Esophagus muscularis mucosa (tissue), 4 donors: Measurements from ENCODE around the gene ASAP2. TPM values are rescaled to one million over a fixed set of nuclear protein-coding genes. Genes with fewer than 3 reads are reported as not detected.

ENCODE experiments used
- DNase-seq: peaks from one replicate; pipeline ENCODE4 v3.0.0-alpha.2; 2017; ENCODE audit errors: extremely low spot score
- H3K27ac ChIP-seq, 4 donors: fragments of 200-600 bp; sonication (generic); replicated peaks in 1 of 4; 1 replicate in 3 of 4; 2 replicates in 1 of 4; pipeline ENCODE4 v1.5.1; 2016 to 2019; ENCODE audit warnings: mild to moderate bottlenecking in 1 of 4
- H3K27me3 ChIP-seq, 4 donors: fragments of 200-600 bp; sonication (generic); one replicate each; pipeline versions ENCODE4 v1.5.1 to v1.6.0; 2016 to 2019
- H3K36me3 ChIP-seq, 4 donors: fragments of 200-600 bp; sonication (generic); one replicate each; pipeline ENCODE4 v1.5.1; 2016 to 2019
- H3K4me1 ChIP-seq, 4 donors: fragments of 200-600 bp; sonication (generic); one replicate each; pipeline ENCODE4 v1.5.1; 2016 to 2019
- H3K4me3 ChIP-seq, 4 donors: fragments of 200-600 bp; sonication (generic); 1 replicate in 2 of 4; 2 replicates in 2 of 4; pipeline ENCODE4 v1.5.1; 2016 to 2019; ENCODE audit warnings: mild to moderate bottlenecking in 4 of 4, moderate library complexity in 1 of 4
- H3K9me3 ChIP-seq, 4 donors: fragments of 200-600 bp; sonication (generic); 1 replicate in 3 of 4; 2 replicates in 1 of 4; pipeline ENCODE4 v1.5.1; 2016 to 2019
- EP300 ChIP-seq: sonication (generic); formaldehyde crosslinking; IDR thresholded peaks from one replicate; pipeline ENCODE4 v1.6.1; 2017; ENCODE audit warnings: antibody characterized with exemption
- POLR2A ChIP-seq: fragments of 450-650 bp; IDR thresholded peaks from one replicate; pipeline ENCODE4 v1.6.1; 2017; ENCODE audit warnings: antibody characterized with exemption, moderate library complexity, mild to moderate bottlenecking, low read depth
- POLR2AphosphoS5 ChIP-seq, 2 donors: sonication (generic); formaldehyde crosslinking; IDR thresholded peaks; one replicate each; pipeline ENCODE4 v1.6.1; 2017; ENCODE audit warnings: antibody characterized with exemption in 2 of 2
- WGBS: methylation state at CpG from one replicate; pipeline ENCODE4 v1.1.5; 2018; 5-methylcytosine and 5-hydroxymethylcytosine counted together
- intact Hi-C: fragments of 100-400 bp; cut with DNase I; formaldehyde crosslinking; loops from one replicate; pipeline ENCODE4 v1.15.1; 2023
- total RNA-seq, 4 donors: library from RNA; depleted of rRNA; stranded (reverse); fragments of >200 nt; gene quantifications; one replicate each; pipeline versions ENCODE4 v1.1.0 to v1.2.1, GENCODE V29; 2016
- TF ChIP-seq, protein P1 (sequence below), 3 experiments: fragments of 200-600 bp in 2 of 3; fragments of 450-650 bp in 1 of 3; sonication (generic) in 2 of 3; IDR thresholded peaks; one replicate each; pipeline ENCODE4 v1.5.1; 2017 to 2019; ENCODE audit warnings: antibody characterized with exemption in 3 of 3, mild to moderate bottlenecking in 2 of 3, moderate library complexity in 1 of 3

Gene ASAP2
- total RNA-seq, 4 donors from 2014 or later, result 18.7 to 24.0 (median 21.3) TPM

DNA sequence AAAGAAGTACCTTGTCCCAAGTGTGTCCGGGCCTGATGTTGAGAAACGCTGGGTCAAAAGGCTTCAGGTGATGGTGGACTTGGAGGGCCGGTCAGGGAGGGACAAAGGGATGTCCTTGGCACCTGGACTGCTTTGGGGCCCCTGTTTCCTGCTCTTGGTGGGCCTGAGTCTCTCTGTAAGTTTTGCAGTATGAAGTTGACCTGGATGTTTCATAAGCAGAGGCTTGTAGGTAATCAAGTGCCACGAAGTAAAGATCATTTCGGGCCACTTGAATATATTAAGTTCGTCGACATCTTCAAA lies 29.4 kb downstream of the ASAP2 start:
- Histone ChIP-seq H3K9me3 (no peaks in the 10 kb centered on the region), H3K27ac (peak overlapping the region; percentile 61 to 74 (median 71)), H3K36me3 (no peaks in the 10 kb centered on the region), H3K4me3 (no peak overlapping the region), H3K27me3 (no peaks in the 10 kb centered on the region), H3K4me1 (peaks cover 83 to 93% (median 86%) of the 10 kb centered on the region in 4 donors)
- DNase-seq, result no peak
- 83% methylated on average over 4 of the region's 7 CpGs for WGBS
- intact Hi-C loops, result no loop called here
- TF ChIP-seq EP300, result no peak
- TF ChIP-seq POLR2AphosphoS5 (IDR thresholded peaks at IDR 0.05), result no peak
- TF ChIP-seq POLR2A, result no peak
- TF ChIP-seq, protein P1, sequence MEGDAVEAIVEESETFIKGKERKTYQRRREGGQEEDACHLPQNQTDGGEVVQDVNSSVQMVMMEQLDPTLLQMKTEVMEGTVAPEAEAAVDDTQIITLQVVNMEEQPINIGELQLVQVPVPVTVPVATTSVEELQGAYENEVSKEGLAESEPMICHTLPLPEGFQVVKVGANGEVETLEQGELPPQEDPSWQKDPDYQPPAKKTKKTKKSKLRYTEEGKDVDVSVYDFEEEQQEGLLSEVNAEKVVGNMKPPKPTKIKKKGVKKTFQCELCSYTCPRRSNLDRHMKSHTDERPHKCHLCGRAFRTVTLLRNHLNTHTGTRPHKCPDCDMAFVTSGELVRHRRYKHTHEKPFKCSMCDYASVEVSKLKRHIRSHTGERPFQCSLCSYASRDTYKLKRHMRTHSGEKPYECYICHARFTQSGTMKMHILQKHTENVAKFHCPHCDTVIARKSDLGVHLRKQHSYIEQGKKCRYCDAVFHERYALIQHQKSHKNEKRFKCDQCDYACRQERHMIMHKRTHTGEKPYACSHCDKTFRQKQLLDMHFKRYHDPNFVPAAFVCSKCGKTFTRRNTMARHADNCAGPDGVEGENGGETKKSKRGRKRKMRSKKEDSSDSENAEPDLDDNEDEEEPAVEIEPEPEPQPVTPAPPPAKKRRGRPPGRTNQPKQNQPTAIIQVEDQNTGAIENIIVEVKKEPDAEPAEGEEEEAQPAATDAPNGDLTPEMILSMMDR (IDR thresholded peaks at IDR 0.05), result no peak

DNA sequence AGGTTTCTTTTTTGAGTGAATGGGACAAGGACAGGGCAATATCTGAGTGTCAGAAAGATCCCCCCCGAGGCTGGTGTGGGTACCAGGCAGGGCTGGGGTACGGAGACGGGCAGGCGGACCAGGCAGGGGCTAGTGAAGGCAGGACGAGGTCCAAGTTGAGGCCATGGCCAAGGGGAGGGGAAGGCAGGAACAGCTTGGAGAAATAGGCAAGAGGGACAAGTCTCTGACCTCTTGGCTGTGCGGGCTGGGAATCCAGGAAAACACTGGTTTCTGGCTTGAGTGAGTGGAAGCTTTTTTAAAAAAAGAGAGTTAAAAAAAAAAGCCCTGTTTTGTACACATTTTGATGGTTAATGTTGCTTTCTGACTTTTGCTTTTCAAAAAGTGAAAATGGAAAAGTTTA lies 30.3 kb downstream of the ASAP2 start:
- H3K9me3 ChIP-seq, result no peaks in the 10 kb centered on the region
- H3K27me3 ChIP-seq, result no peaks in the 10 kb centered on the region
- WGBS, result 76% methylated on average over 6 of the region's 6 CpGs
- peak overlapping the region in 1 of 4 donors; percentile 1 for H3K4me3 ChIP-seq
- no peaks in the 10 kb centered on the region for H3K36me3 ChIP-seq
- TF ChIP-seq POLR2A (no peak), EP300 (no peak)
- TF ChIP-seq, protein P1 (IDR thresholded peaks at IDR 0.05), result no peak
- DNase-seq, result no peak
- intact Hi-C loops, result no loop called here
- H3K27ac ChIP-seq, result peak overlapping the region; percentile 48 to 74 (median 60)
- H3K4me1 ChIP-seq, result peaks cover 82 to 92% (median 85%) of the 10 kb centered on the region in 4 donors

DNA sequence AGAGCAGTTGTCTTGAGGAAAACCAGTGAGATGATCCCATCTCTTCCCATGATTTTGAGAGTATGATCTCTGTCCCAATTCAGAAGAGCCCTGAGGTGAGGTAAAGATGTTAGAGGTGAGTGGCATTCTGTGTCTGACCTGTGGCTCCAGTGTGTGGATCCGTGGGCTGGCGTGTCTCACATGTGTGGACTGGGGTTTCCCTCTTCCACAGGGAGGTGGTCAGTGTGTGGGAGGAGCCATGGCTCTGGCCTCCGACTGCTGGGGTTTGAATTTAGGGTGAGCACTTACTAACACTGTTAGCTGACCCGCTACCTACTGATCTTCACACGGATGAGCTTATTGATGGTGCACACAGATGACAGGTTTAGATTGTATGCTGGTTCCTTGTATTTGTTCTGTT lies 31.2 kb downstream of the ASAP2 start:
- TF ChIP-seq, protein P1 (IDR thresholded peaks at IDR 0.05), result no peak
- TF ChIP-seq EP300, result no peak
- no peak for DNase-seq
- Histone ChIP-seq H3K4me1 (peaks cover 73 to 89% (median 81%) of the 10 kb centered on the region in 4 donors), H3K9me3 (no peaks in the 10 kb centered on the region), H3K27me3 (no peaks in the 10 kb centered on the region), H3K4me3 (no peak overlapping the region), H3K36me3 (no peaks in the 10 kb centered on the region), H3K27ac (peak overlapping the region; percentile 12 to 74 (median 44))
- WGBS, result 93% methylated on average over 5 of the region's 5 CpGs
- intact Hi-C loops, result no loop called here

DNA sequence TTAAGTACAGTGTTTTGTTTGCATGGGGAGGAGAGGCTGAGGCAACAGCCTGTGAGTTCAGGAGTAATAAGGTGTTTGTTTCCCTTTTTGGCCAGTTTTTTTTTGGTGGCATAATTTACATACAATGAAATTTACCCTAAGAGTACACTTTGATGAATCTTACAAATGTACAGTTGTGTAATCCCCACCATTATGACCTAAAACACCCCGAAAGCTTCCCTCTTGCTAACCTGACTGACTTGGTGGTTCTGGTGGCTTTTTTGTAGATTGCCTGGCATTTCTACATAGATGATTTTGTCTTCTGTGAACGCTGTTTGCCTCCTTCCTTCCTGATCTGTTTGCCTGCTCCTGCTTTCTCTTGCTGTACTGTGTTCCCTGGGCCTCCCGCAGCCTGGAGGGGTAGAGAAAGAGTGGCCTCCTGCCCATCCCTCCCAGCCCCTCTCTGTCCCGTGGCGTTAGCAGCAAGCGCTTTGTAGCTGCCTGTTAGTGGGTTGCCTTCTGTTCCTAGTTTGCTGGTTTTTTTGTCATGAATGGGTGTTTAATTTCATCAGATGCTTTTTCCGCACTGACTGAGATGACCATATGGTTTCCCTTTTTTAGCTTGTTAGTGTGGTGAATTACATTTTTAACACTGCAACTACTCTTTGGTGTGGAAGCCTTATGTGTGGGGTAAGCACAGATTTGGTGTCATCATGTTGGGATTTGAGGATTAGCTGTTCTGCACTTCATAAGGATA lies 32.1 kb downstream of the ASAP2 start:
- TF ChIP-seq, protein P1 (IDR thresholded peaks at IDR 0.05), result no peak
- TF ChIP-seq POLR2A, result no peak
- no peak for TF ChIP-seq EP300
- no peak for TF ChIP-seq POLR2AphosphoS5 (IDR thresholded peaks at IDR 0.05)
- Histone ChIP-seq H3K27me3 (no peaks in the 10 kb centered on the region), H3K36me3 (no peaks in the 10 kb centered on the region), H3K27ac (peak overlapping the region in 2 of 4 donors; percentile 72 to 74), H3K4me3 (no peak overlapping the region), H3K4me1 (peaks cover 66 to 79% (median 72%) of the 10 kb centered on the region in 4 donors), H3K9me3 (no peaks in the 10 kb centered on the region)
- DNase-seq, result no peak
- intact Hi-C loops, result no loop called here
- 80% methylated on average over 7 of the region's 7 CpGs for WGBS

DNA sequence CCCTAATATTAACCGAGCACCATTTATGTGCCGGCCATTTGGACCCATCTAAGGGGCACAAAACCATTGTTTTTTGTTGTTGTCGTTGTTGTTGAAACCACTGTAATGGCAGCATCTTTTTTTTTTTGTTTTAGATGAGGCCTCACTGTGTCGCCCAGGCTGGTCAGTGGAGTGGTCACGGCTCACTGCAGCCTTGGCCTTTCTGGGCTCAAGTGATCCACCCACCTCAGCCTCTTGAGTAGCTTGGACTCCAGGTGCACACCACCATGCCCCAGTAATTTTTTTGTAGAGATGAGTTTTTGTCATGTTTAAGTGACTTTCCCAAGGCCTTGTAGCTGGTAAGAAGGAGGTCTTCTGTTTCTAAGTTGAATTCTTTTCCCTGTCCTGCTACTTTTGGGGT lies 33.0 kb downstream of the ASAP2 start:
- Histone ChIP-seq H3K27me3 (no peaks in the 10 kb centered on the region), H3K36me3 (no peaks in the 10 kb centered on the region), H3K27ac (no peak overlapping the region), H3K4me1 (peaks cover 57 to 71% (median 64%) of the 10 kb centered on the region in 4 donors), H3K4me3 (no peak overlapping the region), H3K9me3 (no peaks in the 10 kb centered on the region)
- intact Hi-C loops, result no loop called here
- TF ChIP-seq POLR2AphosphoS5 (IDR thresholded peaks at IDR 0.05) (no peak), POLR2A (no peak), EP300 (no peak)
- TF ChIP-seq, protein P1 (IDR thresholded peaks at IDR 0.05), result no peak
- DNase-seq, result no peak
- WGBS, result 96% methylated on average over 5 of the region's 5 CpGs
